Natural killer cell (primary cell): ENCODE results near the gene LRP1B. TPM values are rescaled to one million over a fixed set of nuclear protein-coding genes. Genes with fewer than 3 reads are reported as not detected.

ENCODE experiments used
- ATAC-seq, 3 donors: fragments of 150-1000 bp in 2 of 3; fragments of 200-7000 bp in 1 of 3; cut with Tn5 transposase; 1 replicate in 1 of 3; 2 replicates in 2 of 3; pipeline ENCODE4 v1.10.0; 2021; ENCODE audit warnings: mild to moderate bottlenecking in 2 of 3, moderate library complexity in 2 of 3
- DNase-seq, 2 donors: peaks; one replicate each; pipeline versions ENCODE4 v3.0.0 to v3.0.0-alpha.2; 2013 to 2021; ENCODE audit warnings: mixed read lengths in 1 of 2
- H3K27ac ChIP-seq: one replicate; pipeline ENCODE4 v1.5.1; 2013; ENCODE audit warnings: mild to moderate bottlenecking, low read length
- H3K27me3 ChIP-seq: one replicate; pipeline ENCODE4 v1.6.1; 2013; ENCODE audit warnings: low read length; ENCODE audit not compliant: control insufficient read depth, insufficient read depth
- H3K36me3 ChIP-seq: one replicate; pipeline ENCODE4 v1.6.1; 2013; ENCODE audit warnings: low read length; ENCODE audit not compliant: control insufficient read depth, insufficient read depth
- H3K4me1 ChIP-seq: one replicate; pipeline ENCODE4 v1.6.1; 2013; ENCODE audit warnings: low read length; ENCODE audit not compliant: control insufficient read depth, insufficient read depth
- H3K4me3 ChIP-seq: one replicate; pipeline ENCODE4 v1.5.1; 2013; ENCODE audit warnings: low read length
- H3K9me3 ChIP-seq: one replicate; pipeline ENCODE4 v1.6.1; 2013; ENCODE audit warnings: low read length; ENCODE audit not compliant: control insufficient read depth, insufficient read depth
- H3K27ac Mint-ChIP-seq, 2 donors: one replicate each; pipeline ENCODE4 v1.8.0; 2022; ENCODE audit warnings: mild to moderate bottlenecking in 2 of 2, mixed read lengths in 2 of 2, moderate library complexity in 1 of 2
- H3K27me3 Mint-ChIP-seq, 2 donors: one replicate each; pipeline ENCODE4 v1.8.0; 2022; ENCODE audit warnings: low read depth in 2 of 2, mixed read lengths in 2 of 2
- H3K36me3 Mint-ChIP-seq: one replicate; pipeline ENCODE4 v1.8.0; 2022; ENCODE audit warnings: mixed read lengths
- H3K4me1 Mint-ChIP-seq, 2 donors: one replicate each; pipeline ENCODE4 v1.8.0; 2022; ENCODE audit warnings: mixed read lengths in 2 of 2
- H3K4me3 Mint-ChIP-seq: one replicate; pipeline ENCODE4 v1.8.0; 2022; ENCODE audit warnings: mild to moderate bottlenecking, moderate library complexity, mixed read lengths
- H3K9me3 Mint-ChIP-seq, 2 donors: one replicate each; pipeline ENCODE4 v1.8.0; 2022; ENCODE audit warnings: mixed read lengths in 2 of 2
- CTCF ChIP-seq: fragments of 200-600 bp; IDR thresholded peaks from one replicate; pipeline ENCODE4 v1.8.0; 2022; ENCODE audit warnings: antibody characterized with exemption
- WGBS: methylation state at CpG from one replicate; pipeline ENCODE4 v1.1.7; 2013; ENCODE audit warnings: missing lambda C conversion rate; ENCODE audit not compliant: insufficient coverage; 5-methylcytosine and 5-hydroxymethylcytosine counted together
- intact Hi-C: fragments of 100-400 bp; cut with micrococcal nuclease; formaldehyde crosslinking; loops from one replicate; pipeline ENCODE4 v1.14.2; 2022
- total RNA-seq, 4 donors: library from RNA; stranded (reverse); fragments of 120-200 nt in 1 of 4; gene quantifications; one replicate each; pipeline versions ENCODE4 v1.2.3 to v1.2.4, GENCODE V29; 2013 to 2022

The LRP1B gene
- total RNA-seq, 3 donors from 2014 or later (not counting 1 experiment from before 2014, with no cell fraction given) = 0.05 TPM; not detected in 2

DNA sequence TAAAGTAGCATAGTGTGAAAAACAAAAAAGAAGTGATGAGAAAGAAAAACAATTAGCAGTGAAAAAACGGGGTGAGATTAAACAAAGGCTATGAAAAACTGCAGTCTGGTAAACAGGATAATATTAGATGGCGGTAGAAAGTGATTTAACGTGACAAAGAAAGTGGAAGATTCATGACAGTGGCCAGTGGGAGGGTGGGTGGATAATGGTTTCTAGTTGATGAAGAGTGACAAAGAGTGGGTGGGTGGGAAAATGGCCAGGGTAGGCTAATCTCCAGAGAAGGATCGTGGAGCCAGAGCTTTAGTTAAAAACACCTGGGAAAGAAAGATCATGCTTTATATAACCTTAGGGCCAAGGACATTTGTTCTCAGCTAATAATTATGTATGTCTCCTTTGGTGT, 1667.8 kb downstream of the LRP1B start:
- Histone ChIP-seq H3K27ac (no peak overlapping the region), H3K9me3 (peaks cover 3% of the 10 kb centered on the region), H3K4me1 (no peaks in the 10 kb centered on the region), H3K27me3 (no peaks in the 10 kb centered on the region), H3K36me3 (no peaks in the 10 kb centered on the region), H3K4me3 (no peak overlapping the region)
- ATAC-seq (no peak), DNase-seq (no peak)
- H3K4me3 Mint-ChIP-seq = no peak overlapping the region
- peaks cover 8 to 17% of the 10 kb centered on the region in 2 donors for H3K9me3 Mint-ChIP-seq
- TF ChIP-seq CTCF = no peak
- H3K36me3 Mint-ChIP-seq = no peaks in the 10 kb centered on the region
- intact Hi-C loops = no loop called here
- H3K27me3 Mint-ChIP-seq = no peaks in the 10 kb centered on the region
- H3K4me1 Mint-ChIP-seq = no peaks in the 10 kb centered on the region
- 73% methylated on average over 4 of the region's 4 CpGs for WGBS
- no peak overlapping the region for H3K27ac Mint-ChIP-seq

- intact Hi-C loops = no loop called here
- WGBS = 74% methylated on average over 3 of the region's 3 CpGs
- DNase-seq = no peak
- H3K27me3 Mint-ChIP-seq = no peaks in the 10 kb centered on the region
- H3K27ac ChIP-seq = no peak overlapping the region
- H3K27me3 ChIP-seq = no peaks in the 10 kb centered on the region
- no peaks in the 10 kb centered on the region for H3K9me3 ChIP-seq
- no peak for ATAC-seq
- no peaks in the 10 kb centered on the region for H3K36me3 ChIP-seq
- H3K36me3 Mint-ChIP-seq = no peaks in the 10 kb centered on the region
- H3K4me3 Mint-ChIP-seq = no peak overlapping the region
- H3K27ac Mint-ChIP-seq = no peak overlapping the region
- no peak for TF ChIP-seq CTCF
- H3K9me3 Mint-ChIP-seq = peaks cover 4 to 13% of the 10 kb centered on the region in 2 donors
- no peaks in the 10 kb centered on the region for H3K4me1 ChIP-seq
- no peaks in the 10 kb centered on the region for H3K4me1 Mint-ChIP-seq
- H3K4me3 ChIP-seq = no peak overlapping the region
Observed at GRCh38 chr2:140457483-140457882, 1673.3 kb downstream of the LRP1B start.

DNA sequence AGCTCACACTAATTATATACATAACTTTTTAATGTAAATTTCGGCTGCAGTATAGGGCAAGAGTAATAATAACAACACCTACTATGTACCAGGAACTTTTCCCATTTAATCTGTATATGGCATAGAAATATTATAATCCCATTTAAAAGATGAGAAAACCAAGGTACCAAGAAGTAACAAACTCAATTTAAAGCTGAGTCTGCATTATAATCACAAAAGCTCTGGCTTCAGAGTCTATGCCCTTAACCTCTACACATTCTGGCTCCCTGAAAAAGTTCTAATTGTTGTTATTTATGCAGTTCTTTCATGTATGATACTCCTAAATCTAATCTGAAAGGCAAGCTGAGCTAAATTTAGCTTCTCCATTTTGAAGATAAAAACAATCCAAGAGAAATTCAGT, 1675.5 kb downstream of the LRP1B start:
- DNase-seq = no peak
- Histone ChIP-seq H3K36me3 (no peaks in the 10 kb centered on the region), H3K27me3 (no peaks in the 10 kb centered on the region), H3K9me3 (no peaks in the 10 kb centered on the region), H3K27ac (no peak overlapping the region), H3K4me1 (no peaks in the 10 kb centered on the region), H3K4me3 (no peak overlapping the region)
- intact Hi-C loops = no loop called here
- no peak overlapping the region for H3K27ac Mint-ChIP-seq
- H3K27me3 Mint-ChIP-seq = no peaks in the 10 kb centered on the region
- ATAC-seq = no peak
- no peak overlapping the region for H3K4me3 Mint-ChIP-seq
- WGBS = no CpG with 5 or more reads among the region's 1 CpG
- peaks cover 4 to 8% of the 10 kb centered on the region in 2 donors for H3K9me3 Mint-ChIP-seq
- H3K36me3 Mint-ChIP-seq = no peaks in the 10 kb centered on the region
- TF ChIP-seq CTCF = no peak
- no peaks in the 10 kb centered on the region for H3K4me1 Mint-ChIP-seq

GRCh38 chr2:140454717-140455116, 1676.1 kb downstream of the LRP1B start:
- no peaks in the 10 kb centered on the region for H3K36me3 ChIP-seq
- no peaks in the 10 kb centered on the region for H3K36me3 Mint-ChIP-seq
- no peaks in the 10 kb centered on the region for H3K27me3 Mint-ChIP-seq
- ATAC-seq = no peak
- no peaks in the 10 kb centered on the region for H3K4me1 Mint-ChIP-seq
- no peaks in the 10 kb centered on the region for H3K27me3 ChIP-seq
- no peak overlapping the region for H3K4me3 Mint-ChIP-seq
- 93% methylated on average over 2 of the region's 3 CpGs for WGBS
- no peak overlapping the region for H3K27ac ChIP-seq
- H3K9me3 Mint-ChIP-seq = peaks cover 4 to 8% of the 10 kb centered on the region in 2 donors
- no peak for DNase-seq
- intact Hi-C loops = no loop called here
- H3K9me3 ChIP-seq = no peaks in the 10 kb centered on the region
- H3K4me1 ChIP-seq = no peaks in the 10 kb centered on the region
- no peak overlapping the region for H3K27ac Mint-ChIP-seq
- H3K4me3 ChIP-seq = no peak overlapping the region
- TF ChIP-seq CTCF = no peak
